Measurements from ENCODE around the gene AMOTL2. TPM values are rescaled to one million over a fixed set of nuclear protein-coding genes. Genes with fewer than 3 reads are reported as not detected.

The AMOTL2 gene
- total RNA-seq, 1 experiment from 2014 or later, result 96.0 TPM

DNA sequence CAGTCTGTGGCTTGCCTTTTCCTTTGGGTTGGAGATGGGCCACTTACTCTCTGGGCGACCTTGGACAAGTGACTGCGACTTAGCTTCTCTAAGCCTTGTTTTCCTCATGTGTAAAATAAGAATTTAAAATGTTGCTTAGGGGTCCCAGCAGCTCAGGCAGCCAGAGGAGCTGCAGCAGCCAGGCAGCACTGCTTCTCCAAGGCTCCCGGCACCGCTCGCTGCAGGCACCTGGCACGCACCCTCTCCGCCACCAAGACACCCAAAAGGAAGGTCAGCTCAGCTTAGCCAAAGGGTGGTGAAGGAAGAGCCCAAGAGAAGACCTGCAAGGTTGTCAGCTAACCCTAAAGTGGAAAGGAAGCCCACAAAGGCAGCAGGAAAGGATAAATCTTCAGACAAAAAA lies 10.7 kb upstream of the AMOTL2 start:
- no TSS peak for BruUV-seq (replicated peaks)
- no peak overlapping the region for H3K9ac ChIP-seq (ENCODE audit: low read length)
- no peak overlapping the region for H3K4me2 ChIP-seq (ENCODE audit: low read length)
- no peaks in the 10 kb centered on the region for H3K27me3 ChIP-seq (ENCODE audit: low read length)
- no peaks in the 10 kb centered on the region for H3K79me2 ChIP-seq (ENCODE audit: low read length)
- H3K9me3 ChIP-seq (ENCODE audit: low read length), result no peaks in the 10 kb centered on the region
- TF ChIP-seq EZH2 (IDR thresholded peaks at IDR 0.05; ENCODE audit: low read length, unreplicated experiment) (no peak), EZH2phosphoT487 (IDR thresholded peaks at IDR 0.05; ENCODE audit: borderline replicate concordance, low read length) (no peak)
- TF ChIP-seq, protein P1, sequence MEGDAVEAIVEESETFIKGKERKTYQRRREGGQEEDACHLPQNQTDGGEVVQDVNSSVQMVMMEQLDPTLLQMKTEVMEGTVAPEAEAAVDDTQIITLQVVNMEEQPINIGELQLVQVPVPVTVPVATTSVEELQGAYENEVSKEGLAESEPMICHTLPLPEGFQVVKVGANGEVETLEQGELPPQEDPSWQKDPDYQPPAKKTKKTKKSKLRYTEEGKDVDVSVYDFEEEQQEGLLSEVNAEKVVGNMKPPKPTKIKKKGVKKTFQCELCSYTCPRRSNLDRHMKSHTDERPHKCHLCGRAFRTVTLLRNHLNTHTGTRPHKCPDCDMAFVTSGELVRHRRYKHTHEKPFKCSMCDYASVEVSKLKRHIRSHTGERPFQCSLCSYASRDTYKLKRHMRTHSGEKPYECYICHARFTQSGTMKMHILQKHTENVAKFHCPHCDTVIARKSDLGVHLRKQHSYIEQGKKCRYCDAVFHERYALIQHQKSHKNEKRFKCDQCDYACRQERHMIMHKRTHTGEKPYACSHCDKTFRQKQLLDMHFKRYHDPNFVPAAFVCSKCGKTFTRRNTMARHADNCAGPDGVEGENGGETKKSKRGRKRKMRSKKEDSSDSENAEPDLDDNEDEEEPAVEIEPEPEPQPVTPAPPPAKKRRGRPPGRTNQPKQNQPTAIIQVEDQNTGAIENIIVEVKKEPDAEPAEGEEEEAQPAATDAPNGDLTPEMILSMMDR (conservative IDR thresholded peaks at IDR 0.05; ENCODE audit: low read depth, low read length), result no peak
- no peak overlapping the region for H2AFZ ChIP-seq (ENCODE audit: low read length)
- H3K27ac ChIP-seq (ENCODE audit: low read length), result no peak overlapping the region
- CTCF ChIA-PET, result interaction anchor here (0.6 kb wide), 1 partner anchor 44 kb away, joined by 3 read pairs; no protein-coding TSS in a partner anchor
- H3K4me3 ChIP-seq (ENCODE audit: low read length), result no peak overlapping the region
- H3K36me3 ChIP-seq (ENCODE audit: low read depth, low read length), result no peaks in the 10 kb centered on the region
- intact Hi-C loops (cut with micrococcal nuclease), result no loop called here
- no peaks in the 10 kb centered on the region for H3F3A ChIP-seq (ENCODE audit: low read length, unreplicated experiment)
- ATAC-seq (no peak), DNase-seq (no peak)
- POLR2A ChIA-PET (ENCODE audit: unreplicated experiment), result no interaction called here
- H3K9me2 ChIP-seq (replicated peaks; ENCODE audit: low read length), result no peaks in the 10 kb centered on the region
- H3K4me1 ChIP-seq (ENCODE audit: insufficient read depth, low read length), result peaks cover 18% of the 10 kb centered on the region
- H4K20me1 ChIP-seq (ENCODE audit: low read length), result no peaks in the 10 kb centered on the region

DNA sequence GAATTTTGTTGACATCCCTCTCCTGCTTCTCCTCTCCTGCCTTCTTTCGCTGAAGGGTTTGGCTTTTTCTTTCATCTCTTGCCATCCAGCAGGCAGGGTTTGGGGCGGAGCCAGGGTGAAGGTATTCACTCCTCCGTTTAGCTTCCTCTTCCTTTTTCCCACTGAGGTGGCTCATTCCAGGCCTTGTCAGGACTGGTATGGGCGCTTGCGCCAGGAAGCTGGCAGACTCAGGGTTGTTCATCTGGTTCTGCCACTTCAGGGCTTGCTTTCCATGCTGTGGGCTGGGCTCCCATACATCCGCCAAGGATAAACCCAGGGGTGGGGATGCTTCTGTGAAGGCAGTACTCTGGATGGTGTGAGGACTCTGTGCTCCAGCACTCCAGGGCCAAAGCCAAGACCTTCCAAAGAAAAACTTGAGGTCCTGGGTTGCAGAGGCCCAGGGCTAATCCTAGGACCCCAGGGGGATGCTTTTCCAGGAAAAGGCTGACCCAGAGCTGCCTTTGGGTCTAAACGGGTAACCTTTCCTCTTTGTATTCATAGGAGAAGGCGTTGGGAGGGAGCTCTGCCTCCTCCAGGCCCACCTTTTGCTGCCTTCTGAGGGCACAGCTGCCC lies 7.7 kb upstream of the AMOTL2 start:
- ChIA-PET CTCF (no interaction called here), POLR2A (ENCODE audit: unreplicated experiment) (no interaction called here)
- H3K9me2 ChIP-seq (replicated peaks; ENCODE audit: low read length), result no peaks in the 10 kb centered on the region
- peak overlapping the region; percentile 14; the same call in 1 of the 2 replicates for H3K9ac ChIP-seq (ENCODE audit: low read length)
- peak overlapping the region; percentile 58 for H2AFZ ChIP-seq (ENCODE audit: low read length)
- no peaks in the 10 kb centered on the region for H3K79me2 ChIP-seq (ENCODE audit: low read length)
- H3K27me3 ChIP-seq (ENCODE audit: low read length), result no peaks in the 10 kb centered on the region
- H4K20me1 ChIP-seq (ENCODE audit: low read length), result no peaks in the 10 kb centered on the region
- H3K4me3 ChIP-seq (ENCODE audit: low read length), result no peak overlapping the region
- H3K4me1 ChIP-seq (ENCODE audit: insufficient read depth, low read length), result peaks cover 35% of the 10 kb centered on the region
- BruUV-seq (replicated peaks), result no TSS peak
- TF ChIP-seq EZH2 (IDR thresholded peaks at IDR 0.05; ENCODE audit: low read length, unreplicated experiment), result no peak
- TF ChIP-seq, protein P1 (conservative IDR thresholded peaks at IDR 0.05; ENCODE audit: low read depth, low read length), result no peak
- no peak for TF ChIP-seq EZH2phosphoT487 (IDR thresholded peaks at IDR 0.05; ENCODE audit: borderline replicate concordance, low read length)
- H3K9me3 ChIP-seq (ENCODE audit: low read length), result no peaks in the 10 kb centered on the region
- peak overlapping the region; percentile 69 for H3K4me2 ChIP-seq (ENCODE audit: low read length)
- DNase-seq (peak; percentile 95), ATAC-seq (peak; percentile 90)
- H3K27ac ChIP-seq (ENCODE audit: low read length), result peak overlapping the region; percentile 65
- no peaks in the 10 kb centered on the region for H3F3A ChIP-seq (ENCODE audit: low read length, unreplicated experiment)
- H3K36me3 ChIP-seq (ENCODE audit: low read depth, low read length), result no peaks in the 10 kb centered on the region
- intact Hi-C loops (cut with micrococcal nuclease), result no loop called here

DNA sequence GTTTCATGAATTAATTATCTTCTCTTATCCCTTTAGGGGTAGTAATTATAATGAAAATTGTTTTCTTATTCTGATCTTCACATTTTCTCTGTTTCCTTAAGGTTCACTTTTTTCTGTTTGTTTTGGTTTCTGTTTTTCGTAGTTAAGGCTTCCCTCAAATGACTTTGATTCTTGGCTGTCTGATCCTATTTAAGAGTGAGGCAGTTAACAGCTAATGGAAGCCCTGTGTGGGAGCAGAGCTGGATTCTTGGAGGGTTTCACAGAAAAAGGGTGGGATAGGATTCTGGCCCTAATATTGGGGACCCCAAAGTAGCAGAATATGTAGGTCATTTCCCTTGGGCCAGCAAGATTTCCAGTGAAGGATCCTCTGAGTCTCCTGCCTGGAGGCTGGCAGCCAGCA lies 6.8 kb upstream of the AMOTL2 start:
- ATAC-seq, result no peak
- no peaks in the 10 kb centered on the region for H3K36me3 ChIP-seq (ENCODE audit: low read depth, low read length)
- no peaks in the 10 kb centered on the region for H3K79me2 ChIP-seq (ENCODE audit: low read length)
- peak overlapping the region; percentile 69 for H3K4me2 ChIP-seq (ENCODE audit: low read length)
- no peak overlapping the region for H3K4me3 ChIP-seq (ENCODE audit: low read length)
- H3K27me3 ChIP-seq (ENCODE audit: low read length), result no peaks in the 10 kb centered on the region
- H3K9me3 ChIP-seq (ENCODE audit: low read length), result no peaks in the 10 kb centered on the region
- H3K9me2 ChIP-seq (replicated peaks; ENCODE audit: low read length), result no peaks in the 10 kb centered on the region
- TF ChIP-seq EZH2phosphoT487 (IDR thresholded peaks at IDR 0.05; ENCODE audit: borderline replicate concordance, low read length), result no peak
- TF ChIP-seq, protein P1 (conservative IDR thresholded peaks at IDR 0.05; ENCODE audit: low read depth, low read length), result no peak
- TF ChIP-seq EZH2 (IDR thresholded peaks at IDR 0.05; ENCODE audit: low read length, unreplicated experiment), result no peak
- H3K27ac ChIP-seq (ENCODE audit: low read length), result peak overlapping the region; percentile 48
- H2AFZ ChIP-seq (ENCODE audit: low read length), result no peak overlapping the region
- H3K4me1 ChIP-seq (ENCODE audit: insufficient read depth, low read length), result peaks cover 43% of the 10 kb centered on the region
- DNase-seq, result no peak
- H3K9ac ChIP-seq (ENCODE audit: low read length), result no peak overlapping the region
- ChIA-PET POLR2A (ENCODE audit: unreplicated experiment) (no interaction called here), CTCF (no interaction called here)
- H3F3A ChIP-seq (ENCODE audit: low read length, unreplicated experiment), result no peaks in the 10 kb centered on the region
- BruUV-seq (replicated peaks), result no TSS peak
- intact Hi-C loops (cut with micrococcal nuclease), result no loop called here
- H4K20me1 ChIP-seq (ENCODE audit: low read length), result no peaks in the 10 kb centered on the region

Data from PC-3 (cell line).